MM.1S (cell line): ENCODE measurements around the gene SRPK3.

ENCODE experiments used
- DNase-seq: peaks from one replicate; pipeline ENCODE4 v3.0.0-alpha.2; 2015
- H2AFZ ChIP-seq: fragments of 300-600 bp; sonication (generic); 2 replicates; pipeline ENCODE4 v1.6.0; 2016; ENCODE audit warnings: antibody characterized with exemption, low read length
- H3F3A ChIP-seq: fragments of 300-600 bp; sonication (generic); 2 replicates; pipeline ENCODE4 v1.6.1; 2016; ENCODE audit warnings: mild to moderate bottlenecking, antibody characterized with exemption, low read length, moderate library complexity, mixed read lengths; ENCODE audit not compliant: insufficient read depth
- H3K27ac ChIP-seq: fragments of 300-600 bp; sonication (generic); 2 replicates; pipeline ENCODE4 v1.5.1; 2016; ENCODE audit warnings: mild to moderate bottlenecking, low read length
- H3K27me3 ChIP-seq: fragments of 300-600 bp; sonication (generic); replicated peaks from 2 replicates; pipeline ENCODE4 v1.6.0; 2016; ENCODE audit warnings: low read length; ENCODE audit not compliant: insufficient read depth
- H3K36me3 ChIP-seq: fragments of 300-600 bp; sonication (generic); replicated peaks from 2 replicates; pipeline ENCODE4 v1.6.1; 2016; ENCODE audit warnings: mild to moderate bottlenecking, low read length, mixed read lengths; ENCODE audit not compliant: insufficient read depth
- H3K4me1 ChIP-seq: fragments of 300-600 bp; sonication (generic); 2 replicates; pipeline ENCODE4 v1.6.1; 2016; ENCODE audit warnings: low read length, mixed read lengths
- H3K4me2 ChIP-seq: fragments of 300-600 bp; sonication (generic); 2 replicates; pipeline ENCODE4 v1.6.0; 2016; ENCODE audit warnings: low read depth, low read length
- H3K4me3 ChIP-seq: fragments of 300-600 bp; sonication (generic); 2 replicates; pipeline ENCODE4 v1.5.1; 2016; ENCODE audit warnings: low read length, mixed read lengths
- H3K79me2 ChIP-seq: fragments of 300-600 bp; sonication (generic); 2 replicates; pipeline ENCODE4 v1.6.1; 2016; ENCODE audit warnings: mixed run types, low read length, mixed read lengths
- H3K9ac ChIP-seq: fragments of 300-600 bp; sonication (generic); 2 replicates; pipeline ENCODE4 v1.6.1; 2016; ENCODE audit warnings: low read length, mixed read lengths
- H3K9me2 ChIP-seq: fragments of 300-600 bp; sonication (generic); replicated peaks from 2 replicates; pipeline ENCODE4 v1.6.1; 2016; ENCODE audit warnings: mild to moderate bottlenecking, low read length, mixed read lengths; ENCODE audit not compliant: insufficient read depth
- H3K9me3 ChIP-seq: fragments of 300-600 bp; sonication (generic); replicated peaks from 2 replicates; pipeline ENCODE4 v1.6.1; 2016; ENCODE audit warnings: mild to moderate bottlenecking, low read length, mixed read lengths; ENCODE audit not compliant: insufficient read depth
- H4K20me1 ChIP-seq: fragments of 300-600 bp; sonication (generic); 2 replicates; pipeline ENCODE4 v1.6.1; 2016; ENCODE audit warnings: mild to moderate bottlenecking, low read length, moderate library complexity, mixed read lengths; ENCODE audit not compliant: insufficient read depth
- CTCF ChIP-seq: fragments of 300-600 bp; sonication (generic); IDR thresholded peaks from 2 replicates; pipeline ENCODE4 v1.5.1; 2016; ENCODE audit warnings: antibody characterized with exemption, low read length, mixed read lengths
- EZH2 ChIP-seq: fragments of 300-600 bp; sonication (generic); optimal IDR thresholded peaks from 2 replicates; pipeline ENCODE3; 2017; ENCODE audit warnings: low read depth, mild to moderate bottlenecking, antibody characterized with exemption, low read length, mixed read lengths
- EZH2phosphoT487 ChIP-seq: fragments of 300-600 bp; sonication (generic); IDR thresholded peaks from 2 replicates; pipeline ENCODE4 v1.6.1; 2018; ENCODE audit warnings: antibody characterized with exemption, low read length

SRPK3 gene

GRCh38 chrX:153805436-153805835 lies 24.6 kb downstream of the SRPK3 start:
- H3K9me3 ChIP-seq, result no peaks in the 10 kb centered on the region
- H3K27ac ChIP-seq, result no peak overlapping the region
- H3F3A ChIP-seq, result no peaks in the 10 kb centered on the region
- H3K27me3 ChIP-seq, result peaks cover 19% of the 10 kb centered on the region
- DNase-seq, result no peak
- no peaks in the 10 kb centered on the region for H3K9me2 ChIP-seq
- no peaks in the 10 kb centered on the region for H3K79me2 ChIP-seq
- no peaks in the 10 kb centered on the region for H3K4me1 ChIP-seq
- no peak overlapping the region for H3K4me2 ChIP-seq
- H3K9ac ChIP-seq, result no peak overlapping the region
- no peak overlapping the region for H2AFZ ChIP-seq
- H3K4me3 ChIP-seq, result no peak overlapping the region
- TF ChIP-seq EZH2, result no peak
- no peak for TF ChIP-seq CTCF
- TF ChIP-seq EZH2phosphoT487, result no peak
- no peaks in the 10 kb centered on the region for H3K36me3 ChIP-seq
- no peaks in the 10 kb centered on the region for H4K20me1 ChIP-seq

- no peaks in the 10 kb centered on the region for H3K4me1 ChIP-seq
- H3K9ac ChIP-seq, result no peak overlapping the region
- peaks cover 32% of the 10 kb centered on the region for H3K27me3 ChIP-seq
- H3K79me2 ChIP-seq, result no peaks in the 10 kb centered on the region
- H4K20me1 ChIP-seq, result no peaks in the 10 kb centered on the region
- no peaks in the 10 kb centered on the region for H3F3A ChIP-seq
- no peak overlapping the region for H2AFZ ChIP-seq
- H3K27ac ChIP-seq, result no peak overlapping the region
- no peaks in the 10 kb centered on the region for H3K36me3 ChIP-seq
- TF ChIP-seq EZH2phosphoT487 (no peak), CTCF (no peak), EZH2 (no peak)
- no peak overlapping the region for H3K4me3 ChIP-seq
- no peak overlapping the region for H3K4me2 ChIP-seq
- no peaks in the 10 kb centered on the region for H3K9me2 ChIP-seq
- no peak for DNase-seq
- H3K9me3 ChIP-seq, result no peaks in the 10 kb centered on the region
Observed at GRCh38 chrX:153806999-153807575, 26.2 kb downstream of the SRPK3 start.

GRCh38 chrX:153807976-153808375 lies 27.1 kb downstream of the SRPK3 start:
- no peak overlapping the region for H3K4me2 ChIP-seq
- no peak overlapping the region for H3K27ac ChIP-seq
- H3F3A ChIP-seq, result no peaks in the 10 kb centered on the region
- H2AFZ ChIP-seq, result no peak overlapping the region
- no peak for TF ChIP-seq CTCF
- TF ChIP-seq EZH2, result no peak
- no peaks in the 10 kb centered on the region for H3K79me2 ChIP-seq
- H3K27me3 ChIP-seq, result peaks cover 39% of the 10 kb centered on the region
- no peaks in the 10 kb centered on the region for H4K20me1 ChIP-seq
- H3K9me2 ChIP-seq, result no peaks in the 10 kb centered on the region
- H3K9ac ChIP-seq, result no peak overlapping the region
- no peak overlapping the region for H3K4me3 ChIP-seq
- H3K36me3 ChIP-seq, result no peaks in the 10 kb centered on the region
- no peaks in the 10 kb centered on the region for H3K9me3 ChIP-seq
- H3K4me1 ChIP-seq, result no peaks in the 10 kb centered on the region
- no peak for DNase-seq
